ENCODE data around the gene CDKN2B-AS1.
A peak's percentile ranks its signal among the peaks of the same experiment; 100 is the strongest.

DNA sequence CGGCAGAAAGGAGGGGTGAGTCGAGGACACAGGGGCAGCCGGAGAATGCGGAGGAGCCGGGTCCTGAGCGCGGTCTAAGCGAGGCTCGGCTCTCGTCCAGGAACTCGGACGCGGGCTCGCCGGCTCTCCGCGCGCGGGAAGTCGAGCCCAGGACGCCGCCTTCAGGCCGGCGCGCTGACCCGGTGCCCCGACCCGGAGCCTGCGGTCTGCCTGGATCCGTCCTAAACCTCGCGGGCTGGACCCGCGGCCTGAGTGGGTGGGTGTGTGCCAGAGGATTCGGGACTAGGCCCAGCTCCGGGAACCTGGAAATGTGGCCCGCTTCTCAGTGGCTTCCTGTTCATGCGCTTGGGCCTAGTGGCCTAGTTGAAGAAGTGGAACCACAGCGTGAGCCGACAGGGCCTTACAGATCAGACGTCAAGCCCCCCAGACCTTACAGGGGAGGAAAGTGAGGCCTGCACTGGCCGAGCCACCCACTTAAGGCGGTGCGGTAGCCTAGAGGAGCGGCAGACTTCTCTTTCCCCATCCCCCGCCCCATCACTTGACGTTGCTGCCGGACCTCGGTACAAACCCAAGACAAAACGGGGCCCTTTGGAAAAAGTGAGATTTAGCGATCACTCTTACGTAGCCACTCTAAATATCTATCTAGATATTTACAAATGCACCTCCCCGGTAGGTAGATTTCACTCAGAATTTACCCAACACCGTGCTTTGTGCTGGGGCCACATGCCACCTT, 1.2 kb downstream of the CDKN2B-AS1 start:
- TF ChIP-seq, protein P1, sequence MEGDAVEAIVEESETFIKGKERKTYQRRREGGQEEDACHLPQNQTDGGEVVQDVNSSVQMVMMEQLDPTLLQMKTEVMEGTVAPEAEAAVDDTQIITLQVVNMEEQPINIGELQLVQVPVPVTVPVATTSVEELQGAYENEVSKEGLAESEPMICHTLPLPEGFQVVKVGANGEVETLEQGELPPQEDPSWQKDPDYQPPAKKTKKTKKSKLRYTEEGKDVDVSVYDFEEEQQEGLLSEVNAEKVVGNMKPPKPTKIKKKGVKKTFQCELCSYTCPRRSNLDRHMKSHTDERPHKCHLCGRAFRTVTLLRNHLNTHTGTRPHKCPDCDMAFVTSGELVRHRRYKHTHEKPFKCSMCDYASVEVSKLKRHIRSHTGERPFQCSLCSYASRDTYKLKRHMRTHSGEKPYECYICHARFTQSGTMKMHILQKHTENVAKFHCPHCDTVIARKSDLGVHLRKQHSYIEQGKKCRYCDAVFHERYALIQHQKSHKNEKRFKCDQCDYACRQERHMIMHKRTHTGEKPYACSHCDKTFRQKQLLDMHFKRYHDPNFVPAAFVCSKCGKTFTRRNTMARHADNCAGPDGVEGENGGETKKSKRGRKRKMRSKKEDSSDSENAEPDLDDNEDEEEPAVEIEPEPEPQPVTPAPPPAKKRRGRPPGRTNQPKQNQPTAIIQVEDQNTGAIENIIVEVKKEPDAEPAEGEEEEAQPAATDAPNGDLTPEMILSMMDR (optimal IDR thresholded peaks at IDR 0.05 in 1 of 3, IDR thresholded peaks at IDR 0.05 in 1 of 3, conservative IDR thresholded peaks at IDR 0.05 in 1 of 3; ENCODE audit: extremely low read depth in 1 of 3, insufficient read depth in 2 of 3, low read length in 3 of 3), result peak; percentile 11 to 39 (median 25)
- TF ChIP-seq EZH2 (IDR thresholded peaks at IDR 0.05; ENCODE audit: low read length), result no peak

All from keratinocyte (primary cell).